Ishikawa (cell line): Measurements from ENCODE around the gene UCKL1.

Experiments used
- CEBPB ChIP-seq: IDR thresholded peaks from 2 replicates; pipeline ENCODE4 v1.6.1; 2012
- CREB1 ChIP-seq: IDR thresholded peaks from 2 replicates; pipeline ENCODE4 v1.6.1; 2012; ENCODE audit warnings: low read depth
- EGR1 ChIP-seq: IDR thresholded peaks from 2 replicates; pipeline ENCODE4 v1.6.1; 2012
- EP300 ChIP-seq: IDR thresholded peaks from 2 replicates; pipeline ENCODE4 v1.6.1; 2012; ENCODE audit warnings: borderline replicate concordance
- FOXM1 ChIP-seq: IDR thresholded peaks from 2 replicates; pipeline ENCODE4 v1.6.1; 2012; ENCODE audit warnings: low read depth, borderline replicate concordance
- NFIC ChIP-seq: IDR thresholded peaks from 2 replicates; pipeline ENCODE4 v1.6.1; 2012
- RAD21 ChIP-seq: IDR thresholded peaks from 2 replicates; pipeline ENCODE4 v1.6.1; 2012; ENCODE audit warnings: low read depth
- TAF1 ChIP-seq: IDR thresholded peaks from 2 replicates; pipeline ENCODE4 v1.6.1; 2012; ENCODE audit warnings: low read depth, mild to moderate bottlenecking
- TCF12 ChIP-seq: IDR thresholded peaks from 2 replicates; pipeline ENCODE4 v1.6.1; 2012; ENCODE audit warnings: low read depth
- TEAD4 ChIP-seq: IDR thresholded peaks from 2 replicates; pipeline ENCODE4 v1.6.1; 2012
- YY1 ChIP-seq: IDR thresholded peaks from 2 replicates; pipeline ENCODE4 v1.6.1; 2012; ENCODE audit warnings: low read depth
- ZBTB7A ChIP-seq: IDR thresholded peaks from 2 replicates; pipeline ENCODE4 v1.6.1; 2012; ENCODE audit warnings: low read depth
- TF ChIP-seq, protein P1 (sequence below): IDR thresholded peaks from 2 replicates; pipeline ENCODE4 v1.6.1; 2012
- TF ChIP-seq, protein P2 (sequence below): IDR thresholded peaks from 2 replicates; pipeline ENCODE4 v1.6.1; 2012; ENCODE audit warnings: low read depth, mild to moderate bottlenecking
- TF ChIP-seq, protein P3 (sequence below): IDR thresholded peaks from 2 replicates; pipeline ENCODE4 v1.6.1; 2012

The UCKL1 gene

DNA sequence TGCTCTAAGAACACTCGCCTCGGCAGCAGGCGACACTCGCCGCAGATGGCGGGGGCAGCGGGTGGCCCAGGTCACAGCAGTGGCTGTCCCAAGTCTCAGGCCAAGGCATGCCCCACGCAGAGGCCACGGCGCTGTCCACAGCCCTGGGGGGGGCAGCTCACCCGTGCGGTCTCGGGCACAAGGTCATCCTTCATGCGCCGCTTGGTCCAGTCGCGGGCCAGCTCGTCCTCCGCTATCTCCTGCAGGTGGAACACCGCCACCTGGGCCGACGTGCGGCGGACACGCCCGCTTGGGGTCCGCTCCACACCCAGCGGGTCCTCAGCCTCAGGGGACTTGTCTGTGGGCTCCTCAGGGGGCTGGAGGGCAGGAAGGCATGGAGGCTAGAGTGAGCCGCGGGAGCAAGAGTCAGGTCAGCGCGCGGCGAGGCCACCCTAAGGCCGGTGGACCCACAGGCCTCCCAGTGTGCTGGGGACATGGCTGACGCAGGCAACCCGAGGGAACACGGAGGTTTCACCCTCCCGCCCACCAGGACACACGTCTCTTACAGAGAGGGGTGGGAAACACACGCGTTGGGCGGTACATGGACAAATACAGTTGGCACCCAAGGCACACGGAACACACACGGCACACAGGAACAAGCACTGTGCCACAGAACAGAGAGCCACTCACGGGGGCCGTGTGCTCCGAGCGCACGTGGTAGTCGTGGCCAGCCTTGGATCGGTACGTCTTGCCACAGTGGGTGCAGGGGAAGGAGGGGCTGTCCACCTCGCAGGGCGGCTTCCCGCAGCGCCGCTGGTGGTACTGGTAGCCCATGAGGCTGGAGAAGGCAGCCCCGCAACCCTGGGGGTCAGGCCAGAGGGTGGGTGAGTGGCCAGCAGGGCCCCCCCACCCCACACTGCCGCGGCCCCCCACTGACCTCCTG lies 6.5 kb upstream of the UCKL1 start:
- TF ChIP-seq FOXM1: no peak
- TF ChIP-seq EP300: no peak
- TF ChIP-seq, protein P1, sequence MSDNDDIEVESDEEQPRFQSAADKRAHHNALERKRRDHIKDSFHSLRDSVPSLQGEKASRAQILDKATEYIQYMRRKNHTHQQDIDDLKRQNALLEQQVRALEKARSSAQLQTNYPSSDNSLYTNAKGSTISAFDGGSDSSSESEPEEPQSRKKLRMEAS: no peak
- TF ChIP-seq TEAD4: no peak
- no peak for TF ChIP-seq TAF1
- TF ChIP-seq CEBPB: no peak
- TF ChIP-seq RAD21: no peak
- no peak for TF ChIP-seq YY1
- no peak for TF ChIP-seq ZBTB7A
- TF ChIP-seq CREB1: no peak

DNA sequence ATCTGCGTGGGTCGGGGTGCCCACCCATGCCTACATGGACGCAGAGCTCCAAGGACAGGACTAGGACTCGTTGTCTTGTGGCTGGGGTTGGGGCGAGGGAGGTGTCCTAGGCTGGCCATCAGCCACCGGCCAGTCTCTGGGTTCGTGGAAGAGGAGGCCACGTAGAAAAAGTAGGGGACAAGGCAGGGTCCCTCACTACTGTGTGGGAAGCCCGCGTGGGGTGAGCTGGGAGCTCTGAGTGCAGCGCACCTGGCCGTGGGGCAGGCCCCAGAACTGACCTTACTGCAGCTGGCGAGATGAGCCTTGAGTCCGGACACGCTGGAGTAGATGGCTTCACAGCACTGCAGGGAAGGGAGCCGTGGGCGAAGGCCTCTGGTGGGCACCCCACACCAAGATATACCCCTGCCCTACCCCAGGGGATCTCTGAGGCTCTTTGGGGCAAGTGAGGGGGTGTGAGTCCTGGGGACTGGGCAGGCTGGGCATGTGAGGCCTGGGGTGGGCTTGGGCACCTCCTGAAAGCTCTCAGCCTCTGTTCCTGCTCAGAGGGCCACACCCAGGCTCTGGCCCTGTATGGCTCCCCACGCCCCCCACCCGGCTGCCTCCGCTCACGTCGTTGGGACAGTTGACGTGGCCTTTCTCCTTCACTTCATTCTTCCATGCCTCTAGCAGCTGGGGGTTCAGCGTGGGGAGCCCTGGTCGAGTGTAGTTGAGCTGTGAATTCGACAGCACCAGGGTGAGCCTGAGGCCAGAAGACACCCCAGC lies 5.6 kb upstream of the UCKL1 start:
- no peak for TF ChIP-seq RAD21
- TF ChIP-seq EGR1: no peak
- no peak for TF ChIP-seq TEAD4
- TF ChIP-seq, protein P1: no peak
- no peak for TF ChIP-seq CEBPB
- no peak for TF ChIP-seq EP300
- no peak for TF ChIP-seq FOXM1
- TF ChIP-seq CREB1: no peak
- TF ChIP-seq, protein P2, sequence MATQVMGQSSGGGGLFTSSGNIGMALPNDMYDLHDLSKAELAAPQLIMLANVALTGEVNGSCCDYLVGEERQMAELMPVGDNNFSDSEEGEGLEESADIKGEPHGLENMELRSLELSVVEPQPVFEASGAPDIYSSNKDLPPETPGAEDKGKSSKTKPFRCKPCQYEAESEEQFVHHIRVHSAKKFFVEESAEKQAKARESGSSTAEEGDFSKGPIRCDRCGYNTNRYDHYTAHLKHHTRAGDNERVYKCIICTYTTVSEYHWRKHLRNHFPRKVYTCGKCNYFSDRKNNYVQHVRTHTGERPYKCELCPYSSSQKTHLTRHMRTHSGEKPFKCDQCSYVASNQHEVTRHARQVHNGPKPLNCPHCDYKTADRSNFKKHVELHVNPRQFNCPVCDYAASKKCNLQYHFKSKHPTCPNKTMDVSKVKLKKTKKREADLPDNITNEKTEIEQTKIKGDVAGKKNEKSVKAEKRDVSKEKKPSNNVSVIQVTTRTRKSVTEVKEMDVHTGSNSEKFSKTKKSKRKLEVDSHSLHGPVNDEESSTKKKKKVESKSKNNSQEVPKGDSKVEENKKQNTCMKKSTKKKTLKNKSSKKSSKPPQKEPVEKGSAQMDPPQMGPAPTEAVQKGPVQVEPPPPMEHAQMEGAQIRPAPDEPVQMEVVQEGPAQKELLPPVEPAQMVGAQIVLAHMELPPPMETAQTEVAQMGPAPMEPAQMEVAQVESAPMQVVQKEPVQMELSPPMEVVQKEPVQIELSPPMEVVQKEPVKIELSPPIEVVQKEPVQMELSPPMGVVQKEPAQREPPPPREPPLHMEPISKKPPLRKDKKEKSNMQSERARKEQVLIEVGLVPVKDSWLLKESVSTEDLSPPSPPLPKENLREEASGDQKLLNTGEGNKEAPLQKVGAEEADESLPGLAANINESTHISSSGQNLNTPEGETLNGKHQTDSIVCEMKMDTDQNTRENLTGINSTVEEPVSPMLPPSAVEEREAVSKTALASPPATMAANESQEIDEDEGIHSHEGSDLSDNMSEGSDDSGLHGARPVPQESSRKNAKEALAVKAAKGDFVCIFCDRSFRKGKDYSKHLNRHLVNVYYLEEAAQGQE: no peak
- TF ChIP-seq TAF1: no peak
- TF ChIP-seq, protein P3, sequence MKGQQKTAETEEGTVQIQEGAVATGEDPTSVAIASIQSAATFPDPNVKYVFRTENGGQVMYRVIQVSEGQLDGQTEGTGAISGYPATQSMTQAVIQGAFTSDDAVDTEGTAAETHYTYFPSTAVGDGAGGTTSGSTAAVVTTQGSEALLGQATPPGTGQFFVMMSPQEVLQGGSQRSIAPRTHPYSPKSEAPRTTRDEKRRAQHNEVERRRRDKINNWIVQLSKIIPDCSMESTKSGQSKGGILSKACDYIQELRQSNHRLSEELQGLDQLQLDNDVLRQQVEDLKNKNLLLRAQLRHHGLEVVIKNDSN: no peak

DNA sequence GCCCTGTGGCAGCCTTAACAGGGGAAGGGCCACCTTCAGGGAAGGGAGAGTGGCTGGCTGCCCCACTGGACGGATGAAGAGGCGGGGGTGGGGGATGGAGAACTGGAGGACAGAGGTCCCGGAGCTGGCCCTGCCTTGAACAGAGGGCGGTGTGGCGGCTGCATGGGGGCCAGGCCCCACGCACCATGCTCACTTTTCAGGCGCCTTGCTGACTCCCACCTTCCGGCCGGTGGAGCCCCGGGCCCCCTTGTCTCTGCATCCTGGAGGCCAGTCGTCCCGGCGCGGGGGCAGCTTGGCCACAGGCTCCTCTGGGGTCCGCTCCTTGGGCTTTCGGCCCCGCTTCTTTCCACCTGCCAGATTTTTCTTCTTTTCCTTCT lies 3.5 kb upstream of the UCKL1 start:
- TF ChIP-seq CEBPB (no peak), NFIC (no peak), YY1 (no peak), FOXM1 (no peak), ZBTB7A (no peak), TCF12 (no peak), CREB1 (no peak), RAD21 (no peak), TAF1 (no peak), EGR1 (no peak)
- TF ChIP-seq, protein P3: no peak
- TF ChIP-seq, protein P2: no peak
- TF ChIP-seq, protein P1: no peak

DNA sequence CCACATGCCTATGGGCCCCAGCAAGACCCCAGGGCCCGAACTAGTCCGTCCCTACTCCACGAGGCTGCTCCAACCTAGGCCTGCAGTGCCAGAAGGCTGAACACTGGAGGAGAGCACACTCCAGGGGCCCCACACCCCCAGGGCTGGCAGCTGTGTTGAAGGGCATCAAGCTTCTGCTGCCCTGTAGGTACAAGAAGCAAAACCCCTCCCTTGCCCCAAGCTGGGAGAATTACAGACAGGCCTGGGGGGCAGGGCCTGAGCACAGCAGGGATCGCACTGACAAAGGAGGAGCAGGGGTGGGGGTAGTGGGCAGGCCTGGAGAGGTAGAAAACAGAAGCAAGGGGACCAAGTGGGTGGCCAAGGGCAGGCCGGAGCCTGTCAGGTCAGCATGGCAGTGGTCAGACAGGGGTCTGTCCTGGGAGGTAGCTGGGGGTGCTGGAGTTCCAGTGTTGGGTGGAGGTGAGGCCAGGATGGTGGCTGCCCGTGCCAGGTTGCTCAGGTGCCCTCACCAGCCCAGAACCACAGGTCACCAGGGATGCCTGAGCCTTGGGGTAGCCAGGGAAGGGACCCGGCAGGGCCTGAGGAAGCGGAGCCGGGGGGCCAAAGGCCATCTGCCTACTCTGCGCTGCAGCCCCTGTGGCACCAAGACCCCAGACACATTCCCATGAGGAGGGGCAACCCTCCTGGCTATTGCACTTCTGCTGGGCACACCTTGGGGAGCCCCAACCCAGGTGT lies 2.9 kb upstream of the UCKL1 start:
- no peak for TF ChIP-seq RAD21
- TF ChIP-seq ZBTB7A: no peak
- TF ChIP-seq TEAD4: no peak
- TF ChIP-seq, protein P3: no peak
- TF ChIP-seq, protein P1: no peak
- TF ChIP-seq, protein P2: no peak
- no peak for TF ChIP-seq FOXM1
- no peak for TF ChIP-seq EP300
- no peak for TF ChIP-seq YY1
- TF ChIP-seq TCF12: no peak
- TF ChIP-seq TAF1: no peak
- TF ChIP-seq CREB1: no peak
- TF ChIP-seq NFIC: no peak
